Fibroblast of the conjunctiva (primary cell): Measurements from ENCODE around the gene NUDT1.

ENCODE experiments used
- DNase-seq: peaks from one replicate; pipeline ENCODE4 v3.0.0-alpha.2; 2010; ENCODE audit warnings: low read depth

The NUDT1 gene

DNA sequence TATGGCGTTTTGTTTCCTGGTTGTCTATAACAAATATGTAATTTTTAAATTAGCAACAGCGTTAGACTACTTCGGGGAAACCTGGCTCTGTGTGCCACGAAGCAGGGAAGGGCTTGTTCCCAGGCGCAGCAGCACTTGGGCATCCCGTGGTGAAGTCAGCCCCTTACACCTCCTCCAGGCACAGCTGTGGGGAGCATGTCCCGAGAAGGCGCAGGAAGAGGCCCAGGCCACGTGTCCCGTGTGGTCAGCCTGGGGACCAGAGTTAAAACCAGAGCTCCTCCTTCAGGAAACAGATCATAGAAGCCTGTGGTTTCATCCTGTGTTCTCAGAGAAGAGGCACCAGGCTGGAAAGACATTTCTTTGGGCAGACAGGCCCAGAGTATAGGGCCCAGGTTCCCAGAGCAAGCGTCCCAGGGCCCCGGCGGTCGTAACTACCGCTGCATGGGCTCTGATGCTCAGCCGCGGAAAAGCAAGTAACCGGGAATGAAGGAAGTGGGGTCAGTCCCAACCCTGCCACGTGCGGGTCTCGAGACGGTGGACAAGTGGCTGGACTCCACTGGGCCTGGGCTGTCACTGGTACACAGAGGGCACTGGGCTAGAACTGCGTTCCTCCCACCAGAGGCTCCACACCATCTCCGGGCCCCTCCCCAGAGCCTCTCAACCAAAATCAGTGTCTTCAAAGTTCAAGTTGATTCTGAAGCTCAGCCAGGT lies 7.1 kb downstream of the NUDT1 start:
- DNase-seq, result peak; percentile 87

DNA sequence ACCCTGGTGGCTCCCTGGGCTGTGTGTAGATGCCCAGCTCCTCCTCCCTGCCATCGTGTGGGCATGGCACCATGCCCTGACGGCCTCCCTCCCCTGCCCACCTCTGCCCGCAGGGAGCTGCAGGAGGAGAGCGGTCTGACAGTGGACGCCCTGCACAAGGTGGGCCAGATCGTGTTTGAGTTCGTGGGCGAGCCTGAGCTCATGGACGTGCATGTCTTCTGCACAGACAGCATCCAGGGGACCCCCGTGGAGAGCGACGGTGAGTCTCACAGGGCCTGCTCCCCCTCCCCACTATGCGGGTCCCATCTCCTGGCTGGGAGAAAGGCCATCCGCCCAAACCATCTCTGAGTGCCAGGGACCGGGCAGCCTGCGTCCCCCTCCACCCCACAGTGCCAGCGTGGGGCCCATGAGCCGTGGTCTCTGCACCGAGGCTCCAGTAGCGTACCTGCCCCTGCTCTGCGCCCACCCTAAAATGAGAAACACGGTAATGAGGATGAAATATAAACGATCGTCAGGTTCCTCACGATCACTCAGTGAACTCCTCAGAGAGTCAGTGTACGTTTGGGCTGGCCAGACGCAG lies 7.8 kb downstream of the NUDT1 start:
- no peak for DNase-seq

DNA sequence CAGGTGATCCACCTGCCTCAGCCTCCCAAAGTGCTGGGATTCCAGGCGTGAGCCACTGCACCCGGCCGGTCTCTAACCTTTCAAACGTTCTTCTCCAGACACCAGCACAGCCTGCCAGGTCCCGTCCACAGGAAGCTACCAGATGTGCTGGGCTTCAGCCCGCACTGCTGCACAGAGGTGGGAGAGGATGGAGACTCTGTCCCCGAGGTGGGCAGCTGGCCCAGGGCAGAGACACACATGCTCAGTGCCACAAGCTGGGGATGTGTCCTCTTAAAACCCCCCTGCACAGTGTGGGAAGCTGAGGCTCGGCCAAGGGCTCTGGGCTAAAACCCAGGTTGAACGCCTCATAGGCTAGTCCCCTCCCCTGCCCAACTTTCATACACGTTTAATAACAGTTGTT lies 9.4 kb downstream of the NUDT1 start:
- DNase-seq, result no peak

DNA sequence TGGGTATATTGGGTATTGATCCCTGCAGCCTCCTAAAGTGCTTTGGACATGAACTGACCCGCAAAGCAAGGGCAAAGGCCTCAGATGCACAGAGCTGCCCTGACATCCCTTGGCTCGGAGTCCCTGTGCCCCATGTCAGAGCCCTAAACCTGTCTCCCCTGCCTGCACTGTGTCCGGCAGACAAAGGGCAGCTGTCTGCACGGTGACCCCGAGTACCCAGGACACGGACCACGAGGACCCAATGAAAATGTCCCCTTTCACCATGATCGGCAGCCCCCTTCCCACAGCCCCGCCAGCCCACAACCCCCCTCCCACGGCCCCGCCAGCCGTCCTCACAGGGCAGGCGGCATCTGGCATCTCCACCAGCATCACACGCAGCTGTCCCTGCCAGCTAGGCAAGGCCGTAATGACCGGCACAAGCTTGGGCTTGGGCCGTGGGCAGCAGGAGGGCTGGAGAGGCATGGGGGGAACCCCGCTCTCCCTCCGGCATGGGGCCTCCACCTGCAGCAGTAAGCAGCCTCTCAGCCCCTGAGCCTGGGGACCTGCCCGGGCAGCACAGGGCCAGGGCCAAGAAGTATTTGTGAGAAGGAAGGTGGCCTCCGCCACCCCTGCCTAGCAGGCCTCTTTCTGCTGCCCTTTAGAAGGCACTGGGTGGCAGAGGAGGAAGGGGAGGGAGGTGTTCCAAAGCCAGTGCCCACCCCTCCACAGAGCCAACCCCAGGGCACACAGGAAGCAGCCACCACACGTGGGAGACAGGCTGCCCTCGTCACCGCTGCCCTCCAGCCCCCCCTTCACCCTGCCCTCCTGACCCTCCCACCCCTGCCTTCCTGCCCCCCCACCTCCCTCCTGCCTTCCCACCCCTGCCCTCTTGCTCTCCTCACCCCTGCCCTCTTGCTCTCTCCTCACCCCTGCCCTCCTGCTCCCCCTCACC lies 10.1 kb downstream of the NUDT1 start:
- no peak for DNase-seq

DNA sequence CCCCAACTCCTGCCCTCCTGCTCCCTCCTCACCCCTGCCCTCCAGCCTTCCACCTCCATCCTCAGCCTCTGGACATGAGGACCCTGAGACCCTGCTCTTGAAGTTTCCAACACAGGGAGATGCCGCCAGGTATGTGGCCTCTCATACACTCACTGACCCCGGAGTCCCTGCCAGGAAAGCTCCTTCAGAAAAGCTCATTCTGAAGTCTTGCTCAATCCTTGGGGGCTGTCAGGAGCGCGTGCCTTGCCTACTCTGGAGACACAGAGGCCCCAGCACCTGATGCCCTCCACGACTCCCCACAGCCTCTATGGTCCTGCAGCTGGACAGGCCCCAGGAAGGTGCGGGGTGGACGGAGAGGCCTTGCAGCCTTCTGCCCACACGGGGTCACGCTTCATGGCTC lies 11.0 kb downstream of the NUDT1 start:
- no peak for DNase-seq

DNA sequence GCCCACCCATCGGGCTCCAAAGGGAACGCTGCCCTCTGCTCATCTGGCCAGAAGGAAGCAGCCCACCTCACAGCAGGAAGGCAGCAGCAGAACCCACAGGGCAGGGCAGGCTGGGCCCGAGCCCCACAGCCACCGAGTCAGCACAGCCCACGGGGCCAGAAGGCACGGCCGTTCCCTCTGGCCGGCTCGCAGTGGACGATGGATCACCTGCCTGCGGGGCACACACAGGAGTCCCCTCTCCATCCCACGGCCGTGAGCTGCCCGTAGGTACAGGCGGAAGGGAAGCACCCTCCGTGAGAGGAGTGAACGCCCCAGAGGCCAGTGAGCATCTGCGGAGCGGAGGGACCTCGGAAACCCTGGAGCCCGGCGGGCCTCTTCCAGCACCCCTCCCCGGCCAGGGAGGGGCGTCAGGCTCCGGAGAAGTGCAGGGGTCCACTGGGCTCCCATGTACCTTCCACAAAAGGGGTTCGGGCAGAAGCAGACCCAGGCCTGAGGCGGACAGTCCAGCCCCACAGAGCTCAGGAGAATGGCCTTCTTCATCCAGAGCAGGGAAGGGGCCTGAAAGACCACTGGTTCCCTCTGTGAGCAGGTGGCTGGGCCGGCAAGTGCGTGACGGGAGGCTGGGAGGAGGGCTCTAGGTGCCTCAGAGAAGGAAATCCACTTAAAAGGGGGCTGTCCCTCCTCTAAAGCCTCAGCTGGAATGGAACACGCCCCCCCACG lies 11.7 kb downstream of the NUDT1 start:
- DNase-seq, result no peak

DNA sequence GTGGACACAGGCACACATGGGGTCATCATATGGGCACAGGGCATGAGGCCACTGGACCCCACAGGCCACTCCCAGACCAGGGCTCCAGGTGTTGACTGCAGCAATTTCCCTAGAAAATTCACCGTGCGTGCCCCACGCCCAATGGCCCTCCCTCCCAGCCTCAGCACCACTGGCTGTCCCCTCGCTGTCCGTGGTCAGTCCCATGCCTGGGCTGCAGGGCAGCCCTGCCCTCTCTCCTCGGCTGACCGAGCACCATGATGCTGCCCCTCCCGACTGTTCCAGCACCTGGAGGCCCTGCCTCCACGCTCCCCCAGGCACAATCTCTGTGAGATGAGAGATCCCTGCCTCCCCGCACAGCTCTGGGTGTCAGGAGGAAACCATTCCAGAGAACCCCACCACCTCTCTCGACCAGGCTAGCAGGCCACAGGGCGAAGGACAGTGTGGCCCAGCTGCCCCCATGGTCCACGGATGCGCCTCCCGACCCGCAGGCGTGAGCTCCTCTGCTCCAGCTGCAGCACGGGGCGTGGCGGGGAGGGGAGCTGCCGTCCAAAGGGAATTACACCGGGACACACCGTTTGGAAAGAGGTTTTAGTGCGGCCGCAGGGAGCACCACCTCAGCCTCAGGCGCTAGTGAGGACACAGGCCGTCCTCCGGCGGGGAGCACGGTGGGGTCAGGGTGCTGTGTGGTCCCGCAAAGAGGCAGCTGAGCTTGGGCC lies 12.6 kb downstream of the NUDT1 start:
- DNase-seq, result no peak

DNA sequence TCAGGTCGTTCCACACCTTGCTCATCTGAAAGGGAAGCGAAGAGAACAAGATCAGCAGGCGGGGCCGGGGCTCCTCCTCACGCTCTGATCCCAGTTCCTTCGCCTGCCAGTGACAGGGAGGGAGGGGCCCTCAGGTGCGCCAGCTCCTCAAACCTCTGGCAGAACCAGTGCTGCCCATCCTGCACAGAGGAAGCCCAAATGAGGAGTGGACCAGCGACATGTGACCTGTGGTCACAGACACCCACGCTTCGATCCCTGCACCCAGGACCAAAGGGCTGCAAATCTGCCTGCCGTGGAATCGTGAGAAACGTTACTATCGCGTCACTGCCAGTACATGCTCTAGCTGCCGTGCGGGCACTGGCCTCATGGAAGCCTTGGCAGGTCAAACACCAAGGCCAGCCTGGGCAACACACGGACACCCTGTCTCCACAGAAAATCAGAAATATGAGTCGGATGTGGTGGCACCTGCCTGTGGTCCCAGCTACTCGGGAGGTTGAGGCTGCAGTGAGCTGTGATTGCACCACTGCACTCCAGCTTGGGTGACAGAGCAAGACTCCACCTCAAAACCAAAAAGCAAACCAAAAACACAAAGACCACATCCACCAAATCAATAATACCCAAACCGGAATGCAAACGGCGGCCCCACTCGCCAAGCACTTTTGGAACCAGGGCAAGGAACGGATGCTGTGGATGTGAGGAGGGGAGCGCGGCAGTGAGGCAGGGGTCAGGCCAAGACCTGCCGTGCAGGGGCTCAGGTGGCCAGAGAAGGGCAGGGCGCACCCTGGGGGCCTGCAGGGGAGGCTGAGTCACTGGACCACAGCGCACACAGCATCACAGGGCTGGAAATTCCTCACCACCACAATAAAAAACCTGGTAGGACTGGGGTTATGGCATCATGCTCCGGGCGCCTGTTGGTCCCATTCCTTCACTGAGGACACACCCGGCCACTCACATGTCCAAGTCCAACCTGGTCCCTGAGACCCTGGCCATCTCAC lies 13.4 kb downstream of the NUDT1 start:
- DNase-seq, result no peak

DNA sequence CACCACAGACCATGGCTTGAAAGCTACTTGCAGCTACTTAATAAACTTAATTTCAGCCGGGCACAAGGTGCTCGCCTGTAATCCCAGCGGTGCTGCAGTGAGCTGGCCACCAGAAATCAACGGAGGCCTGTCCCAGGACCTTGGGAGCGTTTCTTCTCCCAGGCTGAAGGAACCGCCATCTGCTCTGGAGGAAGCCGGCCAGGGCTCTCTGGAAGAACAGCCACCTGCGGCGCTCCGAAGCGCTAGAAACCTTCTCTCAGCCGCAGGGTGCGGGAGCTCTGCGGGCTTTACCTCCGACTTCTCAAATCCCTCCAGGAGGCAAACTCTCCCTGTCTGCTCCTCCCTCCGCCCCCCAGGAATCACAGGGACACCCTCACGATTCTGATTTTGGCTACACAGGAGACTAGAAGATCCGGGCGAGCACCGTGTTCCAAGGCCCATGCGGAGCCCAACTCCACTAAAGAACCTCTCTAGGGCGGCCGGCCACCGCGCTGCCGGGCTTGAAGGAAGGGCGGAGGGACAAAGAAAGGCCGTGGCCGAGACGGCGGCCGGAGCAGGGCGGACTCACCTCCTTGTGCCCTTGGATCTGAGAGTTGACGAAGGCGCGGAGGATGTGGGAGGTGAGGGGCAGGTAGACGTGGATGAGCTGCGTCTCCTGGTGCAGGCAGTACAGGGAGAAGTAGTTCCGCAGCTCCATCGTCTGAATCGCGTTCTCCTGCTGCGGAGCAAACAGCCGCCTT lies 14.4 kb downstream of the NUDT1 start:
- no peak for DNase-seq

DNA sequence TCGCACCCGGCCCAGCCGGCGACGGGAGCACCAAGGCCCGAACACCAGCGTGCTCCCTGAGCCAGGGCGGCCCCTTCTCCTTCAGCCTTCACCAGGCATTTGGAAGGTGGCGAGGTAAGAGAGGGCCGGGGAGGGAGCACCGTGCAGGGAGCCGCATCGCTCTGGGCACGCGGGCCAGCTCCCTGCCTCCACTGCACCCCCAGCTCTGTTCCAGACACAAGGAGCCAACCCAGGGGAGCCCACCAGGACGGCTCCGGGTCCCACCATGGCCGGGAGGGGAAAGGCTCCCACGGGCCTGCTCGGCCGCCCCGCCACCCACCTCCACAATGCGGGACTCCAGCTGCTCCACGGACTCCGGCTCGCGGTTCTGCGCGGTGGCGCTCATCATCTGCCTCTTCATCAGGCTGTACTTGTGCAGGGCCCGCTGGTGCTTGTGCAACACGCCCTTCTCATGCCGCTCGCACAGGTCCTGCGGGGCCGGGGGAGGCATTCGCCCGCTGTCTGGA lies 15.1 kb downstream of the NUDT1 start:
- no peak for DNase-seq

DNA sequence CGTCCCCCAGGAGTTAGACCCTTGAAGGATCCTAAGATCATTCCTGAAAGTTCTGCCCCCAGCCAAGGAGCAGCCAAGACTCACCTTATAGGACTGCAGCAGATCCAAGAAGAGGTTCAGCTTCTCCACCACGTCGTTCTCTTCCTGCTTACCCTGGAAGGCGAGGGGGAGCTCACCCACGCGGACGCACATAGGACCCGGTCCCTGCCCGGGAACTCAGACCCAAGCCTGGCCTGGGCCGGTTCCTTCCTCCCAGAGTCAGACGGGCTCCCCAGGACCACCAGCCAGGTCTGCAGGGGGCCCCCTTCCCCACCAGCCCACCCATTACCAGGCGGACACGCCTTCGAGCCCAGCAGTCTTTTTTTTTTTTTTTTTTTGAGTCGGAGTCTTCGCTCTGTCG lies 15.6 kb downstream of the NUDT1 start:
- no peak for DNase-seq

DNA sequence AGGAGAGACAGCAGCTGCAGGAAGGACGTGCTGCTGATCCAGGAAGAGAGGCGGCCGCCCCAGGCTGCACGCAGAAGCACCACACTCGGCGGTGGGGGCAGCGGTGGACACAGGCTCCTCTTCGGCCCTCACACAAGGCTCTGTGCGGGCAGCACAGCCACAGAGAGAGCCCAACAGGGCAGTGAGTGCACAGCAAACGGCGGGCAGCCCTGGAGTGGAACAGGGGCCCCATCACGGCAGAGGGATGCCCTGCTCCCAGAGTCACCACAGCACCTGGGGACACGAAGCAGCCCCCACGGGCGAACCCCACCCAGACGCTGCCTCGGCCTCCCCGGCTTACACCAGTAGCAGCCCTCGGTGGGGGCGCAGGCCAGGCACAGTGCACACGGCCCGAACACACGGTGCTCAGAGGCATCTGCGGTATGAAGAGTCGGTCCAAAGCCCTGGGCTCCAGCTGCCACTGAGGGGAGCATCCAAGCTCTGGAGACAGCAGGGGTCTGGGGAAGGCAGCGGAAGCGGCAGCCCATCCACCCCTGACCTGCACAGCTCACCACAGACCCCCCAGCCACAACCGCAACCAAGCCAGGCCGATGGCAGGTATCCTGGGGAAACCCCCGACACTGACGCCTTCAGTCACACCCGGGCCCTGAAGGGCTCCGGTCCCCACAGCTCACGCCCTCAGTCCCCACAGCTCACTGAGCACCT lies 16.8 kb downstream of the NUDT1 start:
- no peak for DNase-seq

DNA sequence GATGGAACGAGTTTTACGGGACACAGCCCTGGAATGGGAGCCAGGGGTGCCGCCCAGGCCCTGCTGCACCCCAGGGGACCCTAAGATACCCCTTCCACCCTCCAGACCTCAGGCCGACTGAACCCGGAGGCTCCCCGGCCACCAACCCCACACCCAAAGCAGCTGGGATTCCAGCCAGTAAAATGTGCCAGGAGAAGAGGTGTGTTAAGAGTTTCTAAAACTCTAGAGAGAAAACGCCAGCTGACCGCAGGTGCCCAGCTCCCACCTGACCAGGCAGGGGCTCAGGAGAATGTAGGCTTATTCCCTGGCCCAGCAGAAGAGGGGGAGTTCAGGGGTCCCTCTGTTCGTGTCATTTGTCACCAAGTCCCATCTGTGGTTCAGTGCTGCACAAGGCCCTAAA lies 17.5 kb downstream of the NUDT1 start:
- DNase-seq, result no peak

DNA sequence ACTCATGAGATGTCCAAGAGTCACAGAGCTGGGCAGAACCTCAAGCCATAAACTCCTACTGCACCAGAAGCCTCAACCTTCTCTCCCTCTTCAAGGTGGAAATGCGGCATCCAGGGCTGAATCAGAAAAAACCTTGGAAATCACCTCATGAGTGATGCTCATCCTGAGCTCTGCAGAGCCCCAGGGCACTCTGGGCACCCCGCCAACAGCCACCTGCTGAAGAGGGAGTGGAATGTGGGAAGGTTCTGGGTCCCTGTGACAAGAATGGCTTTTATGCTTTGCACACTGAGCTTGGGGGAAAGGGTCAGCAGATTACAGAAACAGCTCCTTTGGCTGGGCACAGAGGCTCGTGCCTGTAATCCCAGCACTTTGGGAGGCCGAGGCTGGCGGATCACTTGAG lies 18.8 kb downstream of the NUDT1 start:
- DNase-seq, result no peak

DNA sequence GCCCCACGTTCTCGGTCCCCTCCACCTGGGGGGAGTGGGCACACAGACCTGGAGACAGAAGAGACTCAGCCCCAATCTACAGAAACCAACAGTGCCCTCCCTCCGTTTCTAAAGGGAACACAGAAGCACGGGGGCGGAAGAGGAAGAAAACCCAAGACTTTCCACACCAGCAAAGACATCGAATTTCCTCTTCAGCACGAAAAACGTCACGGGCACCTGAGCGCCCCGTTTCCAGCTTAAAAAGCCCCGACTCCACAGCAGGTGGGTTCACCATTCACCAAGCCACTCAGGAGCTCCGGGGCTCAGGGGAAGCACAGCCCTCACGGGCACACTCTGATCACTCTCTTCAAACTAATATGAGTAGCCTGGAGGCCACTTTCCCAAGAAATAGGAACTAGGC lies 19.6 kb downstream of the NUDT1 start:
- DNase-seq, result no peak

DNA sequence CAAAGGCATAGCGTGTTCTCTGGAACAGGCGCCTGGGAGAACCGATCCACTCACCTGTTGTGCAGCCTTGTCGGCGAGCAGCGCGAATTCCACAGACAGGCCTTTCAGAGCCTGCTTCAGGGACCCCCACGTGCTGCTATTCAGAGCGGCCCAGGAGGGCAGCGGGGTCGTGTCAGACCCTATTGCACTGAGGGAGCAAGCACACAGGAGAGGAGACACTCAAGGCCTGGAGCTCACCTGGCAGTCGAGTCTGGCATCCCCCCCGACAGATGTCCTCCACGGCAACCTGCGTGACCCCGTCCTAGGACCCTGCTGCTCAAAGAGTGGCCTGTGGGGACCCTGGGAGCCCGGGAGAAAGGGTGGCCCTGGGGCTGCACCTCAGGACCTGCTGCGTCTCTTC lies 21.1 kb downstream of the NUDT1 start:
- DNase-seq, result no peak

DNA sequence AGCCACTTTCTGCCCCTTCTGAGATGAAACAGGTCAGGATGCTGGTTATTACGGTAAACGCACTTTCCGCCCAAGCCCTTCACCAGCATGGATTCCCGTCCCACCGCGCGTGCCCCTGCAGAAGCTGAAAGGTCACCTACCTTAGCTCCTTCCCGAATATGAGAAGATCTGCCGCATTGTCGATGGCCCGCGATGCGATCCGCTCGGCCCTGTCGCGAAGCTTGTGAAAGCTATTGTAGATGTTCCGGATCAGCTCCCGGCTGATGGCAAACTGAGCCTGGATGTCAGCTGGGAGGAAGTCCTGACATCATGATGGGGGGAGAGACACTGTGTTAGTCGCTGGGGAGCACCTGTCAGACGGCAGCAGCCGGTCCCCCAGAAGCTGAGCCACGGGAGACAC lies 22.1 kb downstream of the NUDT1 start:
- no peak for DNase-seq

DNA sequence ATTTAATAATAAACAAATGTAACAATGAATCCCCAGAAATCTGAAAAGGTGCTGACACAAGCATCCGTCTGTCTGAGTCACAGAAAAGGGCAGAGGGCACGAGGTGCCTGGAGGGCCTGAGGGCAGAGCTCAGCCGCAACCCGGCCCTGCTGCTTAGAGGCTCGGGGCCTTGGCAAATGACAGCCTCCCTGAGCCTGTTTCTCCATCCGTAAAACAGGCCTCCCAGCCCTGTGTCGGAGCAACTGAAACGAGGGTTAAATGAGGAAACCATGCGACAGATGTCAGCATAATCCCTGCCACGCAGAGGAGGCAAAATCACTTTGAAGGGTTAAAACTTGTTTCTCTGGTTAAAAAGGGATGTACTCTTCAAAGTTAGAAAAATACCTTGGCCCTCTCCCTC lies 24.9 kb downstream of the NUDT1 start:
- DNase-seq, result peak; percentile 57
